ENCODE measurements around the gene TYMP. TPM values are rescaled to one million over a fixed set of nuclear protein-coding genes. Genes with fewer than 3 reads are reported as not detected.

The TYMP gene
- polyA plus RNA-seq, 4 donors: 0.83 to 4.3 (median 2.1) TPM

DNA sequence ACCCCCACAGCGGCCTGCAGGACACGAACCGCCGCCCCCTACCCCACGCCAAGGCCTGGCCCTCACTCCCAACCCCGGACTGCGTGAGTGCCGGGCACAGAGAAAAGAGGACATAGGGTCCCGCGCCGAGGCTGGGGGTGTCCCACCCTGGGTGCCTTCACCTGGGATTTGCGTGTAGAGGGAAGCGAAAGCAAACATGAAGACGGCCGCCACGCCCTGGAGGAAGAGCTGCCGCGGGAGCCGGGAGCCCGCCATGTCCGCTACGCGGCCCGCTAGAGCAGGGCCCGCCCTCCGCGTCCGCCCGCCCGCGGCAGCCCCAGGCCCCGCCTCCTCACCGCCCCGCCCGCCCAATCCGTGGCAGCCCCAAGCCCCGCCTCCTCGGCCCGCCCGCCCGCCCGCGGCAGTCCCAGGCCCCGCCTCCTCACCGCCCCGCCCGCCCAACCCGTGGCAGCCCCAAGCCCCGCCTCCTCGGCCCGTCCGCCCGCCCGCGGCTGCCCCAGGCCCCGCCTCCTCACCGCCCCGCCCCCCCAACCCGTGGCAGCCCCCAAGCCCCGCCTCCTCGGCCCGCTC is 22.3 kb downstream of the TYMP start, which contains the start of gene LMF2:
Gene LMF2, minus strand, starts transcription at position 282 of the 570 bp plus-strand sequence. Its CDS starts 27 bp downstream, at position 255.
- no peak for DNase-seq (ENCODE audit: low read depth in 4 of 4, low spot score in 3 of 4)

DNA sequence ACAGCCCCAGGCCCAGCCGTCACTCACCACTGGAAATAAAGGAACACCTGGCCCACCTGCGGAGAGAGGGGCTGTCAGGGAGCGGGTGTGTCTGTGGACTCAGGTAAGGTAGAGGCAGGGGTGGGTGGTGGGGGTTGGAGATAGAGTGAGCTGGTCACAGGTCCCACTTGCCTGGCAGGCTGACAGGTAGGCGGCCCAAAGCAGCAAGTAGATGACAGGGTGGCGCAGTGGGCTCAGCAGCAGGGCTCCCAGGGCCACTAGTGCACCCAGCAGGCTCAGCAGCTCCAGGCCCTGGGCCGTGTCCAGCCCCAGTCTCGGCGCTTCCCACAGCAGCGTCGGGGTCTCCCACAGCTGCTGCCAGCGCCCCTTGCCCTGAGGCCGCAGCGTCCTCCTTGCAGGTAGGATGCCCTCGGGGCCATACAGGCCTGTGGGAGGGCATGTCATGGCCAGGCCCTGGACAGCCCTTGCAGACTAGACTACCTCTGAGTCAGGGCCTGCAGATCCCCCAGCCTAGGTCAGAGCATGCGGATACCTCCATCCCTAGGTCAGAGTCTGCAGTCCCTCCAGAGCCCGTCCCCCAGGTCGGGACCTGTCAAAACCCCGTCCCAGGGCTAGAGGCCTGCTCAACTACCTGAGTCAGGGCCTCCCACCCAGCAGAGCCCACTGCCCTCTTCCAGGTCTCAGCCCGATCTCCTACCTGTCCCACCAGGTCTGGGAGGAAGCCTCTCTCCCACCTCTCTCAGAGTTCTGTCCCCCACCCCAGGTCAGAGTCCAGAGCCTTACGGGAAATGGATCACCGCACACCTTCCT is 23.0 kb downstream of the TYMP start:
- no peak for DNase-seq (ENCODE audit: low read depth in 4 of 4, low spot score in 3 of 4)

DNA sequence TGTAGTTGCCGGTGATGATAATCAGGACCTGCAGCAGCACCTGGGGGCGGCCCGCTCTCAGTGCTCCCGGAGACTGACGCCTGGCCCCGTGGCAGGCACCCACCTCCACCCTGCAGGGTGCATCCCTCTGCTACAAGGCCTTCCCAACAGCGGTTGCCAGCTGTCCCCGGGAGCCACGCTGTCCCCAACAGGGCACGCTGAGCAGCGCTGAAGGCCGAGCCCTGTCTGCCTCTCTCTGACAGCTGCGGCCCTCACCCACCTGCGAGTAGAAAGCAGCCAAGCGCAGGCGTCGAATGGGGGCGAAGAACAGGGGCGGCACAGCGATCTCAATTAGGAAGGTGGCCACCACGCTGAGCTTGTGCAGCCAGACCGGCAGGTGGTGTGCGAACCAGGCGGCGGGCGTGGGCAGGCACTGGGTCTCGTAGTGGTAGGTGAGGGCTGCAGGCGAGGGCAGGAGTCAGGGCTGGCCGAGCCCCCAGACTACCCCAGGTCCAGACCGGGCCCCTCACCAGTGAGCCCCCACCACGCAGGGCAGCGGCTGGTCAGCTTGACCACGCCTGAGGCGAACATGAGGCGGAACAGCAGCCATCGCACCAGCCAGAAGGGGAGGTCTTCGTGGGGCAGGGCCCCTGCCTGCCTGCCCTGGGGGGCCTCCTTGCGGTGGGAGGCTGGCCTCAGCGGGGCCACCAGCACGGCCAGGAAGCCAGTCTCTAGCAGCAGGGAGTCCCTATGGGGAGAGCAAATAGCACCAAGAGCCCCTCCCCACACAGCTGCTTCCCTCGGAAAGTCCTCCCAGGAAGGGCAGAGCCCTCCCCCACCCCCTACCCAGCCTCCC is 23.8 kb downstream of the TYMP start:
- DNase-seq (ENCODE audit: low read depth in 4 of 4, low spot score in 3 of 4): no peak

DNA sequence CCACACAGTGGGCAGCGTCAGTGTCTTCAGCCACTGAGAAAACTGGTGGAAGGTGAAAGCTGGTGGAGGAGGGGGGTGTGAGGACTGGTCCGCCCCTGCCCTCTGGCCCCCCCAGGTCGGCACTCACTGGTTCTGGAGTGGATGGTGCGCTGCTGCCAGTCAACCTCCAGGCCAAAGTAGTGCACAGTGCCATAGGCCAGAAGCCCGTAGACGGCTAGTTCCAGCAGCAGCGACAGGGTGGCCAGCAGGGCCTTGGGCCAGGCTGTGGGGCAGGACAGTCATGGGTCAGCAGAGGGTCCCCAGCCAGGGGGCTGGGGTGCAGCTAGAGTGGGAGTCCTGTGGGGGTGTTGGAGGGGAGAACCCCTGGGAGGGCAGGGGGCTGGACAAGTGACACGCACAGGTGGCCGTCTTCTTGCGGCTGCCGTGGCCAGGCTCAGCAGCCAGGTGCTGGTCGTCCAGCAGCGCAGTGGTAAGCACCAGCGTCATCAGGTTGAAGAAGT is 24.5 kb downstream of the TYMP start:
- DNase-seq (ENCODE audit: low read depth in 4 of 4, low spot score in 3 of 4): no peak

DNA sequence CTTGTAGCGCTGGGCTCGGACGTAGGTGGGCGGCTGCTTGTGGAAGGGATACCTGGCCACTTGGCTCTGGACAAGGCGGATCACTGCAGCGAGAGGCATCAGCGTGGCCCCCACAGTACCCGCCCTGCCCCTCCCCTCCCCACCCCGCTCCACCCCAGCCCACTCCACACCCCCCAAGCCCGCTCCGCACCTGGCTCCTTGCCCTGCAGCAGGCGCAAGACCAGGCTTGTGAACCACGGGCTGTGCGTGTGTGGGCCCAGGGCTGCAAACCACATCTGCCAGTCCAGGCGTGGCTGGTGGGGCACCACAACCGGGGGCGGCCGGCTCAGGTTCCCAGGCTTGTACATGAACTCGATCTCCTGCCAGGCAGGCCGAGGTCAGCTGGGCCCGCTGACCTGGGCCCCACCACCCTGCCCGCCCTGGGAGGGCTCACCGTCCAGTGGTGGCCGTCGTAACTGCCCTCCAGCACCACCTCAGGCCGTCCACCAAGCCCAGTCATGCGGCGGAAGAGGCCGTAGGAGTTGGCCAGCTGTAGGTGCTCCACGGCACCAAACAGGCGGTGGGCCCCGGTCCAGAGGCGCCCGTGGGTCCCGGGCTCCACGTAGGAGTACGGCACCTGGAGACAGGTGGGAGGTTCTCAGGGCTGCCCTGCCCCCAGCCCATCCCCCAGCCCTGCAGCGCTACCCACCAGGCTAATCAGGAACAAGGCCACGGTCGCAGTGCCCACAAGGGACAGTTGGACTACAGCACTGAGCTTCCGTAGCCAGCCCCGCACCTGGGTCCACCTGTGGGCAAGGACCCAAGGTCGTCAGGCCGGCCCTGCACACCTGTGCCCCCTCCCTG is 25.2 kb downstream of the TYMP start:
- DNase-seq (ENCODE audit: low read depth in 4 of 4, low spot score in 3 of 4): no peak

DNA sequence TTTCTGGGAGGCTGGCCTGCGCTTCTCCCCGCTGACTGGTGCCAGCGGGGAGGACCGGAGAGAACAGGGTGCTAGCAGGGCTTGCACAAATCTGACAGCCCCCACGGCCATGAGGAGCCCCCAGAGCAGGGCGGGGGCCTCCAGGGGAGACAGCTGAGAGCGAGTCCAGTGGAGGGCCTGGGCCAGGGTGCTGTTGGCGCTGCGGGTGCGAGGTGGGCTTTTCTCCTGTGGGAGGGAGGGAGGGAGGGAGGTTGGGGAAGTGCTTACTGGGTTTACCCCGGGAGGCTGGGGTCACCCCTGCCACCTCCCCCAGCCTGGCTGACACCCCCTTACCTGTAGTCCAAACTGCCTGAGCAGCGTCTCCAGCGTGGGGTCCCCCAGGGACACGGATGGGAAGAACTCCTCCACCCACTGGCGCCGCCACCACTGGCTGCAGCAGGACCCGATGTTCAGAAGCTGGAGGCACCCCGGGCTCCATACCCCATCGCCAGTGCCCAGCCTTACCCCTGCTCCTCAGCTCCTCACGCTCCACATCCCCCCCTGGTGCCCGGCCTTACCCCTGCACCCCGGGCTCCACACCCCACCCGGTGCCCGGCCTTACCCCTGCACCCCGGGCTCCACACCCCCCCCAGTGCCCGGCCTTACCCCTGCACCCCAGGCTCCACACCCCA is 26.2 kb downstream of the TYMP start:
- DNase-seq (ENCODE audit: low read depth in 4 of 4, low spot score in 3 of 4): no peak

DNA sequence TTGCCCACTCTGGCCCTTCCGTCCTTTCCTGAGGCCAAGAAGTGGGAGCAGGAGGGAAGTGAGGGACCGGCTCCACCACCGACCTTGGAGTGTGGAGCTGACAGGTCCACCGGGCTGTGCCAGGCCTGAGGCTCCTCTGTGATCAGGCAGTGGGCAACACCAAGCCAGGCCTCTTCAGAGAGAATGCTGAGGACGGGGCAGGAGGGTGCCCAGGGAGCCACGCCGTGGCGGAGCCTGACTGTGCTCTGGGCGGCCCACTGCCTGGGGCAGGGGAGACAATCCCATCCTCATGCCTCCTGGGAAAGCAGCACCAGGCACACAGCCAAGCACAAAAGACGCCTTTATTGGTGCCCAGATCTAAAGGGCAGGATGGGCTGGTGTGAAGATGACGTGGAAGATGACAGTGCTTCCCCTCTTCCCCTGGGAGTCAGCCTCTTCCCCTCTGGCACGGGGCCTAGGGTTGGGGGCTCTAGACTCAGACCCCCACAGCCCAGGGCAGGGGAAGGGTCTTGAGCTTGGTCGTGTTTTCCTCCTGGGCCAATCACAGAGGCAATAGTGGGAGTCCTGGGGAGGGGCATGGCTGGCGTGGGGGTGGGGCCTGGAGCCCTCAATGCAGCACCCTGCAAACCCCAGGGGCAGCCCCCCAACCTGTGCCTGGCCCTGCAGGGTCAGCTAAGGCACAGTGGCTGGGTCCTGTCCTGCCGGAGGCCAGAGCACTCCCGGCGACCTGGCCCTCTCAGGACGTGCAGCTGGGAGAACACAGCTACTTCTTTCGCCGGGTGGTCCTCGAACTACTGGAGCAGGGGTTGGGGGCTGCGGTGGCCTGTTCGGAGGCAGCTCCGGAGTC is 27.0 kb downstream of the TYMP start:
- no peak for DNase-seq (ENCODE audit: low read depth in 4 of 4, low spot score in 3 of 4)

DNA sequence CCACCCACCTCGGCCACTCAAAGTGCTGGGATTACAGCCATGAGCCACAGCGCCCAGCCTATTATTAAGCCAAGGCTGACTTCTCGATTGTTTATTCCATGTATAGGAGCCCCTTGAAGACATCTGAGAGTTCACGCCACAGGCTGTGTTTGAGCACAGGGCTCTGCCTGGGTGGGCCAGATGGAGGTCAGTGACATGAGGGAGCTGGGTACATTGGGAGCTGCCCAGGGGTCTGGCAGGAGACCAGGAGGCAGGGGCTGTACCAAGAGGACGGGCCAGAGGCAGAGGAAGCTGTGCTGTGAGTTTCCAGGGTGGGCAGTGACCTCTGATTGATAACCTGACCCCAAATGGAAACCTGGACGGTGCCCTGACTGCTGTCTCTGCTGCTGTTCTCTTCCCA is 27.7 kb downstream of the TYMP start:
- no peak for DNase-seq (ENCODE audit: low read depth in 4 of 4, low spot score in 3 of 4)

DNA sequence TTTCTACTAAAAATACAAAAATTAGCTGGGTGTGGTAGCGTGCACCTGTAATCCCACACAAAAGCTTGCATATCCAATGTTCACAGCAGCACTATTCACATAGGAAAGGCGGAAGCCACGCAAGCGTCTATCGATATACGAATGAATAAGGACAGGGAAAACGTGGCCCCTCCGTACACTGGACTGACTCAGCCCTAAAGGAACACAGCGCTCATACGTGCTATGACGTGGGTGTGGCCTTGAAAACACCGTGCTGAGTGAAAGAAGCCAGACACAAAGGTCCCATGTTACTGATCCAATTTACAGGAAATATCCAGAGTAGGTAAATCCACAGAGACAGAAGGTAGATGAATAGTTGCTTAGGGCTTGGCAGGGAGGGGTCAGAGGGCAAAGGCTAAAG is 29.4 kb downstream of the TYMP start:
- DNase-seq (ENCODE audit: low read depth in 4 of 4, low spot score in 3 of 4): no peak

DNA sequence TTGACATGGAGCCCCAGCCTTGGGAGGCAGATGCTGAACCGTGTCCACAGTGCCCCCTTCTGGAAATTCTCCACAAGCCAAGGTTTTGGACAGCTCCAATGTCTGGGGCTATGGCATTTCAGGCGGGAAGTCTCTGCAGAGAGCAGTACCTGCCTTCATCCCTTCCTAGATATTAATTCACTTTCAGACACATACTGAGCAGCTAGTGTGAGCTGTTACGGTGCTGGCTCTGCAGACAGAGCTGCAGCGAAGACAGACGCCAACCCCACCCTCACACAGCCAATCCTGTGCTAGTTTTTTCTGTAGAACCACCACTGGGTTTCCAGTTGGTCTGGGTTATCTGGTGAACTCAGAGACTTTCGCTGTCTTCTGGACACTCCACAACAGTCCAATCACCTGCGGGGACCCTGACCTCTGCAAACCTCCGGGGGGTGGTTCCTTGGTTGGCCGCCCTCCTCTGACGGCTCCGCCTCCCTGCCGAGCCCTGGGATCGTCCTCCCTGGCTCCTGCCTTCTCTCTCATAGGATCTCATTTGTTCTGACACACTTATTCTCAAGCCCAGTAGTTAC is 31.4 kb downstream of the TYMP start:
- no peak for DNase-seq (ENCODE audit: low read depth in 4 of 4, low spot score in 3 of 4)

DNA sequence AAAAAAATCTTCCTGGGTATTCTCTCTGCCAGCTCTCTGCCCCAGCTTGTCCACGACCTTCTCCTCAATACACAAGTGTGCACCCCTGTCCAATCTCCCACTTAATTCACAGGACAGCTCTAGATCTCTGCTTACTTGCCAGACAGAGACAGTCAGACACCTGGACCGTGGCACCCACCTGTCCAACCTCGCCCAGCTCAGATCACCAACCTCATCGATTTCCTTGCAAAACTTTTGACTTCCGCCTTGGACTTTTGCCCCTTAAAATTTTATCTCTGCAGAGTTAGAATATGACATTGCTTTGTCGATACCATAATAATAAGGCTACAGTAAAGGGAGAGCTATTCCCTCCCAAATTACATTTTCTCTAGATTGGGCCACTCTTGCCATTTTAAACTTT is 32.7 kb downstream of the TYMP start:
- no peak for DNase-seq (ENCODE audit: low read depth in 4 of 4, low spot score in 3 of 4)

DNA sequence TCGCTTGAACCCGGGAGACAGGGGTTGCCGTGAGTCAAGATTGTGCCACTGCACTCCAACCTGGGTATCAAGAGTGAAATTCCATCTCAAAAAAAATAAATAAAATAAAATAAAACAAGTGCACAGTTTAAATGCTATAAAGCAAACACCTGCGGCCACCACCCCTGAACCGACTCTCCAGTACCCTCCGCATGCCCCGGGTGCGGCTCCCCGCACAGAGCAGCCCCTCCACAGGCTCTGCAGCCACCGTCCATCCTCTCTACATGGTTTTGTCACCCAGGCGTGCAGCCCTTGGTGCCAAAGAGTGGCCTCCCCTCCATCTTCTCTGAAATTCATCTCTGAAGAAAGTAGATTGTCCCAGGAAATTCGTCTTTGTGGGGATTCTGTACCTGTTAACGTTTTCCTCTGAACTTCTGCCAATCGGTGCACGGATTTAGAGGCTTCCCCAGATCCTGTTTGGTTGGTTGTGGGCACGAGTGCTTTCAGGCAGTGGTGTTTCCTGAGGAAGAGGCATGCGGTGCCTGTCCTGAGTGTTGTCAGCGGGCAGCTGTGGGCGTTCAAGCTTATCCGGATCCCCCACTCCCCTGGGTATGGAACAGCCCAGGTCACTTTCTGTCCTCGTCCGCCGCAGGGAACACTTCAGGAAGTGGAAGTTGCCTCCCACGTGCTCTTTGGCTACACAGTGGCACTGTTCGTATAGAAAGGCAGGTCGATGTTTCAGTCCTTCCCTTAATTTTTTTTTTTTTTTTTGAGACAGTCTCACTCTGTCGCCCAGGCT is 39.1 kb downstream of the TYMP start:
- no peak for DNase-seq (ENCODE audit: low read depth in 4 of 4, low spot score in 3 of 4)

DNA sequence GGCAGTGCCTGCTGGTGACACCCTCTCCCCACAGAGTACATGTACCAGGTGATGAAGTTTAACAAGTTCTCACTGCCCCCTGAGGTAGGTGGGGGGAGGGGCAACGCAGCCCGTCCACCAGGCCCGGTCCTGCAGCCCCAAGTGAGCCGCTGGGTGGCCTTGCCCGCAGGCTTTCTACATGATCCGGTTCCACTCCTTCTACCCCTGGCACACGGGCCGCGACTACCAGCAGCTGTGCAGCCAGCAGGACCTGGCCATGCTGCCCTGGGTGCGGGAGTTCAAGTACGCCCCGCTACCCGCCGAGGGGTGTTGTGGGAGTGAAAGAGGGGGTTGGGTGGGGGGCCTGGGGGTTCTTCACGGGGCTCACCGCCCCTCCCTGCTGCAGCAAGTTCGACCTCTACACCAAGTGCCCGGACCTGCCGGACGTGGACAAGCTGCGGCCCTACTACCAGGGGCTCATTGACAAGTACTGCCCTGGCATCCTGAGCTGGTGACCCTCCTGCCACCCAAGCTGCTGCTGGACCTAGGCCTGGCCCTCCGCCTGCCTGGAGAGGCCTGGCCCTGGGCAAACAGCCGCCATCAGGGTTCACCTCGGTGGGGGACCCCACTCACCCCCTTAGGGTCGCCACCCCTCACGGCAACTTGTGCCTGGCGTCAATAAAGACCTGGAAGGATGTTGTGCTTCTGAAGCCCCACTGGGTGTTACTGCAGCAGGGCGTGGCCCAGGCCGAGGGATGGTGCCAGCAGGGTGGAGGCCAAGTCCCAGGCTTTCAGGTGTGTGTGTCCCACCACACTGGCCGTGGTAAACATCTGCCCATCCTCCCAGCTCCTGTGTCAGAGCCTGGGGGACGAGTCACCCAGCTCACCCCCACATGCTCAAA is 40.2 kb downstream of the TYMP start:
- no peak for DNase-seq (ENCODE audit: low read depth in 4 of 4, low spot score in 3 of 4)

DNA sequence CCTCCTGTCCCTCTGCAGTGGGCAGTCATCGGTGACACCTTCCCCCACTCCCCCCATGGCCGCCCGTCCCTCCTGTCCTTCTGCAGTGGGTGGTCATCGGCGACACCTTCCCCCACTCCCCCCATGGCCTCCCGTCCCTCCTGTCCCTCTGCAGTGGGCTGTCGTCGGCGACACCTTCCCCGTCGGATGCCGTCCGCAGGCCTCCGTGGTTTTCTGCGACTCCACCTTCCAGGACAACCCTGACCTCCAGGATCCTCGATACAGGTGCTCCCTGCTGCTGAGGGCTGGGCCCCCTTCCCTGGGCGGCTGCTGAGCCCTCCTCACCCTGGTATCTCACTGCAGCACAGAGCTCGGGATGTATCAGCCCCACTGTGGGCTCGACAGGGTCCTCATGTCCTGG is 40.9 kb downstream of the TYMP start:
- DNase-seq (ENCODE audit: low read depth in 4 of 4, low spot score in 3 of 4): no peak

DNA sequence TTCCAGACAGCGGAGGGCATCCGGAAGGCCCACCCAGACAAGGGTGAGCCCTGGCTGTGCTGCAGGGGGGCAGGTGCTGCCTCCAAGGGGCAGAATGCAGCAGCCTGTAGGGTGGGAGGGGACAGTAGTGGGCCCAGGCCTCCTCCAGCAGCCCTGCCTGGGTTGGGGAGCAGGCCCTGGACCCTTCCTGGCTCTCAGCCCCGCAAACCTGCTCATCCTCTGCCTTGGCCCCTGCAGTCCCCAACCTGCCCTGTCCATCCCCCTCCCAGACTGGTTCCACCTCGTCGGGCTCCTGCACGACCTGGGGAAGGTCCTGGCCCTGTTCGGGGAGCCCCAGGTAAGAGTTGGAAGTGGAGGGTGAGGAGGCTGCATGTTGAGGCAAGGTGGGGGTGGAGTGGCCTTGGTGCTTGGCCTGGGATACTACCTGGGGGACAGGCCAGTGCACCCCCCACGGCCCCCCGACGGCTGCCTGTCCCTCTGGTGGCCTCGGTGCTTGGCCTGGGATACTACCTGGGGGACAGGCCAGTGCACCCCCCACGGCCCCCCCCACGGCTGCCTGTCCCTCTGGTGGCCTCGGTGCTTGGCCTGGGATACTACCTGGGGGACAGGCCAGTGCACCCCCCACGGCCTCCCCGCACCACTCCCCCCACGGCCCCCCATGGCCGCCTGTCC is 41.7 kb downstream of the TYMP start:
- DNase-seq (ENCODE audit: low read depth in 4 of 4, low spot score in 3 of 4): no peak

DNA sequence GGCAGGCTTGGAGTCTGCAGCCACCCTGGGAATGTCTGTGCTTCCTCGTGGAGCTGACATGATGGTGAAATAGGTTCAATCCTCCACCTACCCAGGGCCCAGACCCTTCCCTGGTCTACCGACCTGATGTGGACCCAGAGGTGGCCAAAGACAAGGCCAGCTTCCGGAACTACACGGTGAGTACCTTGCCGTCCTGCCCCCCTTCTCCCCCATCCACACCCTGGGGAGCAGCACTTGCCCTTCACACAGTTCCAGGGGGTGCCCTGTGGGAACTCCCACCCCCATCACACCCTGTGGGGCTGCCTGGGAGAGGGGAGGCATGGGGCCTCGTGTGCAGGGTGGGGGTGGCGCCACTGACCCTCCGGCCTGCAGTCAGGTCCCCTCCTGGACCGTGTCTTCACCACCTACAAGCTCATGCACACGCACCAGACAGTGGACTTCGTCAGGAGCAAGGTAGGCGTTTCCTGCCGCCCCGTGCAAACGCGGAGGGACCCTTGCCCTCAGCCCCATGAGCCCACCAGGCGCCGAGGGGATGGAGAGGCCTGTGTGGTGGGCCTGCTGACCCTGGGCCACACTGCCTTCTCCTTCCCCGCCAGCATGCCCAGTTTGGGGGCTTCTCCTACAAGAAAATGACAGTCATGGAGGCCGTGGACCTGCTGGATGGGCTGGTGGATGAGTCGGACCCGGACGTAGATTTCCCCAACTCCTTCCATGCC is 42.4 kb downstream of the TYMP start:
- no peak for DNase-seq (ENCODE audit: low read depth in 4 of 4, low spot score in 3 of 4)
